Prostate gland (tissue), 2 donors: ENCODE data around the gene XRCC4.

ENCODE experiments used
- CTCF ChIP-seq, 4 experiments: fragments of 200-600 bp in 2 of 4; fragments of 450-650 bp in 2 of 4; sonication (generic) in 2 of 4; IDR thresholded peaks; 1 replicate in 3 of 4; 2 replicates in 1 of 4; pipeline ENCODE4 v1.5.1; 2016 to 2019; ENCODE audit warnings: antibody characterized with exemption in 4 of 4, mild to moderate bottlenecking in 2 of 4, moderate library complexity in 2 of 4
- POLR2AphosphoS5 ChIP-seq: sonication (generic); formaldehyde crosslinking; IDR thresholded peaks from one replicate; pipeline ENCODE4 v1.6.1; 2017; ENCODE audit warnings: antibody characterized with exemption

- TF ChIP-seq POLR2AphosphoS5 (no peak), CTCF (IDR thresholded peaks at IDR 0.05) (no peak)
These were observed 254.5 kb downstream of the XRCC4 start for GRCh38 chr5:83331842-83332241.
